GM19099 (cell line): ENCODE measurements around the gene OSBPL10.

Source experiments
- POLR2A ChIP-seq: IDR thresholded peaks from 3 replicates; pipeline ENCODE4 v1.6.1; 2011; ENCODE audit warnings: low read depth; ENCODE audit not compliant: insufficient read length; ENCODE audit errors: extremely low read depth

Gene OSBPL10

DNA sequence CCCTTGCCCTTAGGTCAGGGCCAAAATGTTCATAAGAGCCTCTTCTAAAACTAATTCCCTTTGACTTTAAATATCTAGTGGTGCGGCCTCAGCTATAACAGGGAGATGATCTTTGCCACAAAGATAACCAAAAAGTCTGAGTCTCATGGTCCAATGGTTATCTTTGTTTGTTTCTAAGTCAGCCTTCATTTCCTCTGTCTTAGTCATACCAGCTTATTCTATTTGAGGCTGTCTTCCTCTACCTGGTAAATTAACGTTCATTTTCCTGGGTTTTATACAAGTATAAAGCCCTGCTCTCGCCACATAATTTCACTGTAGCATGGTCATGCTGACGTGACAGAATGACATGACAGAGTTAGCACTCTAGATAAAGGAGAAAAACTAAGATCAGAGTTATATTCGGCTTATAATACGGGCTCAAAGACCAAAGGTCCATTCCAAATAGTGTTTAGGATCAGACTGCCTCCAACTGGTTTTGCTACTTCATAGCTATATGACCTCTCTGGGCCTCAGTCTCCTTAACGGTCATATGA lies 18.9 kb upstream of the OSBPL10 start:
- no peak for TF ChIP-seq POLR2A

DNA sequence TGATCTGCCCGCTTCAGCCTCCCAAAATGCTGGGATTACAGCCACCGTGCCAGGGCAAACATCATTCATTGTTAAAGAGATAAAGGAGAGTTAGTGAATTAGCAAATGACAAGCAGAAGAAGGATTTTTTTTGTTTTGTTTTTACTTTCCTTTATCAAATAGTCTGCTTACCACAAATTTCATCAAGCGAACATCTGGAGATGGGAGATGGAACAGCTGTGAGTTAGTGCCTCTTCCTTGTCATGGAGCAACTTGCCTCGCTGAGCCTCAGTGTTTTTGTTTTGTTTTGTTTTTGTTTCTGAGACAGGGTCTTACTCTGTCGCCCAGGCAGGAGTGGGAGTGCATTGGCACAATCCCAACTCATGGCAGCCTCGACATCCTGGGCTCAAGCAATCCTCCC lies 16.4 kb upstream of the OSBPL10 start:
- TF ChIP-seq POLR2A, result no peak

DNA sequence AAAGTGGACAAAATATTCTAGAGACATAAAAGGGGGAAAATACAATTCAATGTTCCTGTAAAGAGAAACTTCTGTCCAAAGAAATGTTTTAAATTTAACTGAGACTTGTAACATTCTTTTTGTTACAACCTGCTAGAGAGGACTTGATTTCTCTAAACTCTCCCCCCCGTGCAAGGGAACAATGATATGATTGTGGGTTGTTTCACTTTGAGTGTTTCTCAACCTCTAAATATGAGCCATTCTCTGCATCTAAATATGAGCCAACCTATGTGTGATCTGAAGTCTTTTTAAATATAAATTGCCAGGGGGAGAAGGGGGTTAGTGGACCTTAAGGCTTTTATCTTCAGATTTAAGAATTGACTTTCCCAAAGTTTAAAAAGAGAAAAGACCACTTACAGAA lies 15.1 kb upstream of the OSBPL10 start:
- TF ChIP-seq POLR2A, result no peak

DNA sequence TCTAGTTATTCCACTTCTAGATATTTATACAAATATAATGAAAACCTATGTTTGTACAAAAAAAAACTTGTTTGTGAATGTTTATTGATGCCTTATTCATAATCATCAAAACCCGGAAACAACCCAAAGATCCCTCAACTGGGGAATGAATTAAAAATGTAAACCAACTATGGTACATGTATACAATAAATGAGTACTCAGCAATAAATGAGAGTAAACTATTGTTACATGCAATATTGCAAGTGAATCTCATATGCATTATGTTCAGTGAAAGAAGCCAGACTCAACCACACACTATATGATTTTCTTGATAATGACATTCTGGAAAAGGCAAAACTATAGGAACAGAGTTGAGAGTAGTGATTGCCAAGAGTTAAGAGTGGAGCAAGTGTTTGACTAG lies 12.8 kb upstream of the OSBPL10 start:
- no peak for TF ChIP-seq POLR2A

DNA sequence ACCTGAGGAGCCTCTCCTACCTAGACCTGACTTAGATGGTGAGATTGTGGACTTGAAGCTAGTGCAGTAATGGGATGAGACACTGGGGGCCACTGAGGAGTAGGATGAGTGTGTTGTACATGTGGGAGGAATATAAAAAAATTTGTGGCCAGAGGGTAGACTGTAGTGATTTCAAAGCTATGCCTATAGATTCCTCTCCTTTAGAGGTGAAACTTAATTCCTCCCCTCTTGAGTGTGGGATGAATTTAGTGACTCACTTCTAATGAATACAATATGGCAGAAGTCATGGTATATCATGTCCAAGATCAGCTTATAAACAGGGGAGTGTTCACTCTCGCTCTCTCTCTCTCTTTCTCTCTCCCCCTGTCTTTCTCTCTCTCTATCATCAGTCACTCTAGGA lies 7.2 kb upstream of the OSBPL10 start:
- no peak for TF ChIP-seq POLR2A

DNA sequence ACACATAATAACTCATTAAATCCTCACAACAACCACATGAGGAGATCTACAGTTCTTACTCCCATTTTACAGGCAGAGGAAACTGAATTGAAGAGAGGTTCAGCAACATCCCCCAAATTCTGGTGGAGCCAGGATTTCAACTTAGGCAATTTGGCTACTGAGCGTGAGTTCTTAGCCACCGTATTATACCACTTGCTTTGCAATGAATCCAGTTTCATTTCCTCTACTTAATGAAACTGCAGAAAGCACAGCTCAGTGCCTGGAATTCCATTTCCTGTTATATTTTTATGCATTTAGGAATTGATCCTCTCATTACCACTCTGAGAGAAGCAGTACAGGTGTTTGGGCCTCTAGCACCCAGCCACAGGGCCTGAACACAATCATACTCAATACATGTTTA lies 4.8 kb upstream of the OSBPL10 start:
- no peak for TF ChIP-seq POLR2A

DNA sequence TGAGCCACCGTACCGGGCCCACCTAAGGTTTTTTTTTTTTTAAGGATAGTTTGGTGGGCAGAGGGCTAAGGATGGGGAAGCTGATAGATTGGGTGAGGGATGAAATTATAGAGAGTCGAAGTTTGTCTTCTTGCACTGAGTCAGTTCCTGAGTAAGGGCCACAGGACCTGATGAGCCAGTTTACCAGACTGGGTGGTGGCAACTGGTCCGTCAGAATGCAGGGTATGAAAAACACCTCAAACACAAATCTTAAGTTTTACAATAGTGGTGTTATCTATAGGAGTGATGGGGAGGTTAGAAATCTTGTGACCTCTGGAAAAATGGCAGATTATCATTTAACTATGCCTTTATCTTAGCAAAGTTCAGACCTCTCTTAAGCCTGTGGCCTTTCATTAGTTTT lies 3.3 kb upstream of the OSBPL10 start:
- no peak for TF ChIP-seq POLR2A

DNA sequence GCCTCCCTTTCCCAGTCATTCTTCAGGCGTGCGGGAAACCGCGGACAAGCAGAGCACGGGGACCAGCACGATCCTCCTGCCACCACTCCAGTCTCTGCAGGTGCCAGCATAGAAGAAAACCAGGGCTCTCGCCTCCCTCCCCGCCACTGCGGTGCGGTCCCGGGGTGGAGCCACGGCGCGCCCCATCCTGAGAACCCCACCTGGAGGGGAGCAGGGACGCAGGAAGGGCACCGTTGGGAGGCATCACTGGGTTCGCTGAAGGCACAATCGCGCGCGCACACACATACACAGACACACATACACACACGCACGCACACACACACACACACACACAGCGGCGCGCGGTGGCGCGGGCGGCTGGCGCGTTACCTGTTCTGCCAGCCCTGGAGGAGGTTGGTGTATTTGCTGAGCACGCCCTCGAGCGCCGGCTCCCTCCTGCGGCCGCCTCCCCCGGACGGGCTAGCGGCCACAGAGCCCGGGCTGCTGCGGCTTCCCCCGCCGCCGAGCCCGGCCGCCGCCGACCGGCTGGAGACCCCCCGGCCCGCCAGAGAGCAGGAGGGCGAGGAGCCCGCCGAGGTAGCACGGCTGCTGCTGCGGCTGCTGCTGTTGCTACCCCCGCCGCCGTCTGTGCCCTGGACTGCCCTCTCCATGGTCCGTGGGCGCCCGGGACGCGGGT lies 394 bp downstream of the OSBPL10 start:
- TF ChIP-seq POLR2A, result no peak

DNA sequence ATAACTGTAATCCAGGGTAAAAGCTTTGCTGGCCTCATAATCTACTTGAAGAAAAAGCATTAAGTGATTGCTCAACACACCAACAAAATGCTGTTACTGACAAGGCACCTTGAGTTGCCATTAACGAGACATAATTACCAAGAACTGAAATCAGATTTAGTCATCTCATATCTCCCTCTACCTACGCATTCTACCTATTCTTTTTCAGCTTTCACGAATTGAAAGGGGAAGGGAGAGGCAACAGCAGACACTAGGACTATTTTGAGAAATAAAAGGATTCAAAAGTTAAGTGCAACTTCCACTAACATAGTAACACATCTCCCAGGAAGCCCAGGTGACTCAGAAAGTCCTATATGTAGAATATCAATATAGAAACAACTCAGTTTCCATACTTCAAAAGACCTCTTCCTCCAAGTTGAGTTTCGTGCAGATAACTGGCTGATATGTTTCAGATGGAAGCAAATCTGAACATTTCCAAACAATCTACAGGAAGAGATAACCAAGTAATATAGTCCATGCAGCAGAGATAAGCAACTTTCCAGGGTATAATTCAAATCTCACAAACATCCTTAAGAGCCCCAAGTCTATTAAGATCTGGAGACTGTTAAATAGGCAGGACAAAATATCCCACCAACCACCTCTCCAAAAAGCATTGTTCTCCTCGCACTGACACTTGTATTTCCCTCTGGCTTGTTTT lies 1.9 kb downstream of the OSBPL10 start:
- TF ChIP-seq POLR2A, result no peak

DNA sequence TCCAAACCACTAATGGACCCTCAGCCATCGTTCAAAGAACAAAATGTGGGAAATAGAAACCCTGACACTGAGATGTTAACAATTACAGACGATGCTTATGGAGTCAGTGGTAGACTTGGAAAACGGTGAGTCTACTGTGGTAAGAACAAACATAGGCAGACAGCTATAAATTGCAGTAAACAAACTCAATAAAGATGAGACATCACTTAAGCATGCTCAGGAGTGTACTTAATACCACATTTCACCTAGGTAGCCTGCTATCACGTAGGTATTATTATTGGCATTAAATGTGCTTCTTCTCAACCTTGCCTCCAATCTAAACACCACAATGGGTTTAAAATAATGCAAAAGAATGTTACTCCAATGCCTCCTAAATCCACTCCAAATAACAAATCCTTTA lies 2.5 kb downstream of the OSBPL10 start:
- no peak for TF ChIP-seq POLR2A

DNA sequence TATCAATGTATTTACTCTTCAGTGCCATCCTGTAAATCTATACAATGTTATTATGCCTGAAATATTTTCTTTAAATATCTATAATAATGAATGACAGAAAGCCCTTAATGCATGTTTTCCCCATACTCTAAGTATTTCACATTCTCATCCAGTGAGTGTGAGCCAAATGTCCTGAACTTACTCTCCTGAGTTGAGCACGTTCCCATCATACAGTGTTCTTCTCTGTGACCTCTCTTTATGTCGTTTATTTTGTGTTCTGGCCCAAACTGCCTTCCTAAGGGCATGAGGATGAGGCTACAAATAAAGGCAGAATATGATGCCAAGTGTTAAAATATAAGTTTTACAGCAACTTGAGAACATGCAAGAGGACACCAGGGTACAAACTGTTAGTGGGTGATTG lies 3.3 kb downstream of the OSBPL10 start:
- TF ChIP-seq POLR2A, result no peak

DNA sequence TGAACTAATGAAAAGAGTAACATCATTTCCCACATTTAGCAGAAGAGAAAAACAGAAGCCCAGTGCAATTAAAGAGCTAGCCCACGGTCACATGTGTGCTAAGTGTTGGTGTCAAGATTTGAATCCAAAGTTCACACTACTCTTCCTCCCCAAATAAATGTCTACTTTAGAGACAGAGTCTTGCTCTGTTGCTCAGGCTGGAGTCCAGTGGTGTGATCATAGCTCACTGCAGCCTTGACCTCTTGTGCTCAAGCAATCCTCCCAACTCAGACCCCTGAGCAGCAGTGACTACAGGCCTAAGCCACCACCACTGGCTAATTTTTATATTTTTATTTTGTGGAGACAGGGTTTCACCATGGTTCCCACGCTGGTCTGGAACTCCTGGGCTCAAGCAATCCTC lies 4.8 kb downstream of the OSBPL10 start:
- no peak for TF ChIP-seq POLR2A

DNA sequence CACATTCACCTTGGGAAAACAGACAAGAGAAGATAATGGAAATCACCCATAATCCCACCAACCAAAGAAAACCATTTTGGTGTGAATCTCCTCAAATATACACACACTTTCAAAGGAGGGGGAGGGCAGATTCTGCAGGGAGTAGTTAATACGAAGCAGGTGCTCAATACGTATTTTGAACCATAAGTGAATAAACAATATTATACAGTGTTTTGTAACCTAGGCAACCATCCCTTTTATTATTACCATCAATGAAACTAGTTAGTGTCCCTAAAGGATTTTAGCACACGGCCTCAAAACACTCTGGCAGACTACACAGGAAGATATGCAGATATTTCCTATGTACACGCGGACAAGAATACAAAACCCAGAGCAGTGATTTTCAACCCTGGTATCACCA lies 6.1 kb downstream of the OSBPL10 start:
- TF ChIP-seq POLR2A, result no peak

DNA sequence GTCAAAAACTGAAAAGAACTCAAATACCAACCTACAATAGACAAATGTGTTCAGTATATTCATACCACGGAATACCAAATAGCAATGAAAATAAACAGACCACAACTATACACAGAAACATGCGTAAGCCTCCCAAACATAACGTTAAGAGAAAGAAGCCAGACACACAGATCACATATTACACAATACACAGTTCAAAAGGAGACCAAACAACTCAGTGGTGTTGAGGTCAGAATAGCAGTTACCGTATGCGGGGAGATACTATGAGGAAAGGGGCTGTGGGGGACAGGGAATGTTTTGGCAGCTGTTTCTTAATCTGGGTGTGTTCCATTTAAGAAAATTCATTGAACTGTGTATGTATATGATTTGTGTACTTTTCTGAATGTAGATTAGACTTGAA lies 6.6 kb downstream of the OSBPL10 start:
- no peak for TF ChIP-seq POLR2A

DNA sequence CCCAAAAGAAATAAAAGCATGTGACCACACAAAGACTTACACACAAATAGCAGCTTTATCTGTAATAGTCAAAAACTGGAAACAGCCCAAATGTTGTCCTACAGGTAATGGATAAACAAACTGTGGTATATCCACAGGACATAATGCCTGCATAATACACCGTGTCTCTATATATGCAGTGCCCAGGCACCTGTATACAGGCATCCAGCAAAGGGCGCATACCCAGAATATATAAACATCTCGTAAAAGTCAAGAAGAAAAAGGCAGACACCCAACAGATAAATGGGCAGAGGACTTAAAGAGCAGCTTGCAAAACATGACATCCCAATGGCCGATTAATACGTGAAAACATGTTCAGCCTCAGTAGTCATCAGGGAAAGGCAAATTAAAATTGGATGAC lies 7.2 kb downstream of the OSBPL10 start:
- no peak for TF ChIP-seq POLR2A

DNA sequence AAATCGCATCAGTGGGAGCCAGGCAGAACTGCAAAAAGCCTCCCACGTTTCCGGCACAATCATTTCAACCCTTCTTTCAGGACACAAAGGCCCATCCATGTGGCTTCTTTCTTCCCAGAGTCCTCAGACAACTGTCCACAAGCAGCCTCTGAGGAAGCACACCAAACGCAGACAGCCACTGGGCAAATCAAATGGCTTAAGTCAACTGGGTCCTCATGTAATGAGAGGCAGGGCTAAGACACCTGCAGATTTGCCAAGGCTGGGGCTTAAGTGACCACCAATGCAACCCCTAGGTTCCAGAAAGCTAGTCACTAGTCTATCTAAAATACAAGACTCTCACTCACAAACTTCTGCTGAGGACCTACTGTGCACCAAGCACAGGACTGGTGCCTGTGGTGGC lies 8.0 kb downstream of the OSBPL10 start:
- no peak for TF ChIP-seq POLR2A
